Measurements from ENCODE around the gene DNAJC27. TPM values are rescaled to one million over a fixed set of nuclear protein-coding genes. Genes with fewer than 3 reads are reported as not detected.

DNAJC27 gene
- total RNA-seq, 2 donors from 2014 or later: 15.0 to 27.2 TPM

- no peaks in the 10 kb centered on the region for H3K27me3 ChIP-seq (replicated peaks; ENCODE audit: insufficient read depth)
- no peaks in the 10 kb centered on the region for H3K36me3 ChIP-seq
- ATAC-seq (ENCODE audit: insufficient number of reproducible peaks, low FRiP score, low read depth): no peak
- H3K4me1 ChIP-seq (ENCODE audit: control insufficient read depth in 1 of 2, low read depth in 2 of 2): peaks cover 4 to 14% of the 10 kb centered on the region in 2 donors
- TF ChIP-seq, protein P1, sequence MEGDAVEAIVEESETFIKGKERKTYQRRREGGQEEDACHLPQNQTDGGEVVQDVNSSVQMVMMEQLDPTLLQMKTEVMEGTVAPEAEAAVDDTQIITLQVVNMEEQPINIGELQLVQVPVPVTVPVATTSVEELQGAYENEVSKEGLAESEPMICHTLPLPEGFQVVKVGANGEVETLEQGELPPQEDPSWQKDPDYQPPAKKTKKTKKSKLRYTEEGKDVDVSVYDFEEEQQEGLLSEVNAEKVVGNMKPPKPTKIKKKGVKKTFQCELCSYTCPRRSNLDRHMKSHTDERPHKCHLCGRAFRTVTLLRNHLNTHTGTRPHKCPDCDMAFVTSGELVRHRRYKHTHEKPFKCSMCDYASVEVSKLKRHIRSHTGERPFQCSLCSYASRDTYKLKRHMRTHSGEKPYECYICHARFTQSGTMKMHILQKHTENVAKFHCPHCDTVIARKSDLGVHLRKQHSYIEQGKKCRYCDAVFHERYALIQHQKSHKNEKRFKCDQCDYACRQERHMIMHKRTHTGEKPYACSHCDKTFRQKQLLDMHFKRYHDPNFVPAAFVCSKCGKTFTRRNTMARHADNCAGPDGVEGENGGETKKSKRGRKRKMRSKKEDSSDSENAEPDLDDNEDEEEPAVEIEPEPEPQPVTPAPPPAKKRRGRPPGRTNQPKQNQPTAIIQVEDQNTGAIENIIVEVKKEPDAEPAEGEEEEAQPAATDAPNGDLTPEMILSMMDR (IDR thresholded peaks at IDR 0.05): no peak
- H3K4me3 ChIP-seq: no peak overlapping the region
- H3K9me3 ChIP-seq: no peaks in the 10 kb centered on the region
- no peak overlapping the region for H3K27ac ChIP-seq
- no peak for DNase-seq (ENCODE audit: low spot score)
Measured at GRCh38 chr2:24994146-24994724, 22.5 kb upstream of the DNAJC27 start.

DNA sequence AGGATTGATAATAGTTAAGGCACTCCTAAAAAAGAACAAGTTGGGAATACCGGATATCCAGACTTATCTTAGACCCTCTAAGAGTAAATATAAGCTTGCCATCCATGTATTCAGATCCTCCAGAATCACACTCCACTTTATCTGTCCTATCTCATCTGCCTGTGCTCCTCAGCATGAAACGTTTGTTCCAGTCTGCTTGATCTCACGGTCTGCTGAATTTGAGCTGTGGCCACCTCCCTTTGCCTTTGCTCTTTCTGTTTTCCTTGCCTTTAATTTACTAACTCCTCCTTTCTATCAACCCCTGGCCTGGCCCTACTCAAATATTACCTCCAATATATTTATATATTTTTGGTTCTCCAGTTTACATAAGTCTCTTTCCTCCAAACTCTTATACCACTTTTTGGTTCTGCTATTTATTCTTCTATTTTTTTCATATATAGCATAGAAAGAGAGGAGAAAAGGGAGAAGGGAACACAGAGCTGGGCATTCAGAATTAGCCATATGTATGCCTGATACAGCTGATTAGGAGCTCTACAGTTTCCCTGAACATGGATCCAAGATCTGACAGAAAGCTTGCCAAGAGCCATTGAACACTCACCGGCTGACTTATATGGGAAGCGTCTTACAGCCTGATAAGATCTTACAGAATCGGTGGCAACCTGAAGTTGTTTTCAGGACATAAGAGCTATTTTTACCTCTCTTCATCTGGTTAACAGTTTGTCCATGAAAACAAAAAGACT is 21.8 kb upstream of the DNAJC27 start:
- Histone ChIP-seq H3K36me3 (no peaks in the 10 kb centered on the region), H3K9me3 (no peaks in the 10 kb centered on the region), H3K4me3 (no peak overlapping the region), H3K4me1 (ENCODE audit: control insufficient read depth in 1 of 2, low read depth in 2 of 2) (peaks cover 4 to 14% of the 10 kb centered on the region in 2 donors), H3K27me3 (replicated peaks; ENCODE audit: insufficient read depth) (no peaks in the 10 kb centered on the region), H3K27ac (no peak overlapping the region)
- TF ChIP-seq, protein P1 (IDR thresholded peaks at IDR 0.05): no peak
- DNase-seq (ENCODE audit: low spot score): no peak
- no peak for ATAC-seq (ENCODE audit: insufficient number of reproducible peaks, low FRiP score, low read depth)

GRCh38 chr2:24986372-24986771 is 14.6 kb upstream of the DNAJC27 start:
- no peaks in the 10 kb centered on the region for H3K4me1 ChIP-seq (ENCODE audit: control insufficient read depth in 1 of 2, low read depth in 2 of 2)
- no peak overlapping the region for H3K27ac ChIP-seq
- H3K4me3 ChIP-seq: no peak overlapping the region
- no peaks in the 10 kb centered on the region for H3K27me3 ChIP-seq (replicated peaks; ENCODE audit: insufficient read depth)
- H3K36me3 ChIP-seq: no peaks in the 10 kb centered on the region
- DNase-seq (ENCODE audit: low spot score): no peak
- TF ChIP-seq, protein P1 (IDR thresholded peaks at IDR 0.05): no peak
- H3K9me3 ChIP-seq: no peaks in the 10 kb centered on the region
- ATAC-seq (ENCODE audit: insufficient number of reproducible peaks, low FRiP score, low read depth): no peak

GRCh38 chr2:24985511-24985910 is 13.8 kb upstream of the DNAJC27 start:
- Histone ChIP-seq H3K4me3 (no peak overlapping the region), H3K9me3 (no peaks in the 10 kb centered on the region), H3K4me1 (ENCODE audit: control insufficient read depth in 1 of 2, low read depth in 2 of 2) (no peaks in the 10 kb centered on the region), H3K36me3 (no peaks in the 10 kb centered on the region), H3K27ac (no peak overlapping the region), H3K27me3 (replicated peaks; ENCODE audit: insufficient read depth) (no peaks in the 10 kb centered on the region)
- TF ChIP-seq, protein P1 (IDR thresholded peaks at IDR 0.05): no peak
- no peak for ATAC-seq (ENCODE audit: insufficient number of reproducible peaks, low FRiP score, low read depth)
- DNase-seq (ENCODE audit: low spot score): no peak

GRCh38 chr2:24984912-24985311 is 13.2 kb upstream of the DNAJC27 start:
- Histone ChIP-seq H3K27me3 (replicated peaks; ENCODE audit: insufficient read depth) (no peaks in the 10 kb centered on the region), H3K9me3 (no peaks in the 10 kb centered on the region), H3K36me3 (no peaks in the 10 kb centered on the region), H3K4me1 (ENCODE audit: control insufficient read depth in 1 of 2, low read depth in 2 of 2) (no peaks in the 10 kb centered on the region), H3K4me3 (no peak overlapping the region), H3K27ac (no peak overlapping the region)
- TF ChIP-seq, protein P1 (IDR thresholded peaks at IDR 0.05): no peak
- ATAC-seq (ENCODE audit: insufficient number of reproducible peaks, low FRiP score, low read depth) (no peak), DNase-seq (ENCODE audit: low spot score) (no peak)

All from thoracic aorta (tissue), 2 donors.